GM10266 (cell line): ENCODE results near the gene ADCY3.

Experiments used
- DNase-seq: peaks from one replicate; pipeline ENCODE4 v3.0.0; 2012; ENCODE audit errors: extremely low spot score
- CTCF ChIP-seq: IDR thresholded peaks from 2 replicates; pipeline ENCODE4 v1.5.1; 2012; ENCODE audit warnings: mild to moderate bottlenecking, low read depth; ENCODE audit not compliant: control insufficient read depth, insufficient read depth; ENCODE audit errors: missing control alignments

Gene ADCY3

GRCh38 chr2:24873619-24874018, 46.4 kb downstream of the ADCY3 start:
- no peak for TF ChIP-seq CTCF
- DNase-seq = no peak

GRCh38 chr2:24872344-24873115, 47.5 kb downstream of the ADCY3 start:
- no peak for DNase-seq
- TF ChIP-seq CTCF = no peak

GRCh38 chr2:24871852-24872333, 48.1 kb downstream of the ADCY3 start:
- TF ChIP-seq CTCF = no peak
- no peak for DNase-seq

- TF ChIP-seq CTCF = no peak
Measured at GRCh38 chr2:24870891-24871705, 48.9 kb downstream of the ADCY3 start.

DNA sequence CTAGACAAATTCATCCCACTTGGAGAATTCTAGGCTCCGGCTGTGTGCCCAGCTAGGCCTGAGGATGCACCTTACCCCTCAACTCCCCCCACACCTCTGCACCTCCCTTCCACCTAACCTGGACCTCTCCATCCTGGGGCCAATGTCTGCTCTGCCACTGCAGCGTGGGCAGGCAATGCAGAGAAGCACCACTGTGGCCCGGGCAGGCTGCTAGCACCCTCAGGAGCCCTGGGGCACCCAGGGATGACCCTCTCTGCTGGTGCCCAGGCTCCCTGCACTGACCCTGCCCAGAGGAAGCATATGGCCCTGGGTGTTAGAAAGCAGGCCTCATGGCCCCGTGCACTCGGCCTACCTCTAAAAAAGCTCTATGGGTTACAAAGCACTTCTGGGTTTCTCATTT, 49.6 kb downstream of the ADCY3 start:
- DNase-seq = no peak
- no peak for TF ChIP-seq CTCF

More at GRCh38 chr2:24870891-24871705, 48.9 kb downstream of the ADCY3 start:
- no peak for DNase-seq

DNA sequence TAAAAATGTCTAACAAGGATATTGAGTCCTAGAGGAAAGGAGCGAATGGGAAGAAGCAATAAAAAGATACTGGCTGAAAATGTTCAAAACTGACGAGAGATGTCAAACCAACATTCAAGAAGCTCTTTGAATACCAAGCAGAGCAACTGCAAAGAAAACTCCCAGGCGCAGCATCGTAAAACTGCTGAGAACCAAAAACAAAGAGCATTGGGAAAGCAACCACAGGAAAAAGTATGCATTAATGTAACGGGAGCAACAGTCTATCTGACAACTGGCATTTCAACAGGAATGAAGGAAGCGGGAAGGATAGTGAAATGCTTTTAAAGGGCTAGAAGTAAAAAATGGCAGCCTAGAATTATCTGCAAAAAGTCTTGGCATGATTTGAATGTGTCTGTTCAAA, 53.1 kb downstream of the ADCY3 start:
- TF ChIP-seq CTCF = no peak

GRCh38 chr2:24863641-24864040, 56.4 kb downstream of the ADCY3 start:
- DNase-seq = no peak
- no peak for TF ChIP-seq CTCF

More for the DNA sequence above, 53.1 kb downstream of the ADCY3 start:
- DNase-seq = no peak
